Stimulated activated naive CD8-positive, alpha-beta T cell treated with anti-CD3 and anti-CD28 coated beads, Interleukin-15, Interleukin-2, amounts not matched to agents 100 U/mL and 50 U/mL, for 24 hours (primary cell): Measurements from ENCODE around the gene LY6G6D.

Source experiments
- ATAC-seq: fragments of 150-1000 bp; cut with Tn5 transposase; one replicate; pipeline ENCODE4 v1.10.0; 2021
- DNase-seq: peaks from one replicate; pipeline ENCODE4 v3.0.0; 2021

LY6G6D gene, protein sequence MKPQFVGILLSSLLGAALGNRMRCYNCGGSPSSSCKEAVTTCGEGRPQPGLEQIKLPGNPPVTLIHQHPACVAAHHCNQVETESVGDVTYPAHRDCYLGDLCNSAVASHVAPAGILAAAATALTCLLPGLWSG

DNA sequence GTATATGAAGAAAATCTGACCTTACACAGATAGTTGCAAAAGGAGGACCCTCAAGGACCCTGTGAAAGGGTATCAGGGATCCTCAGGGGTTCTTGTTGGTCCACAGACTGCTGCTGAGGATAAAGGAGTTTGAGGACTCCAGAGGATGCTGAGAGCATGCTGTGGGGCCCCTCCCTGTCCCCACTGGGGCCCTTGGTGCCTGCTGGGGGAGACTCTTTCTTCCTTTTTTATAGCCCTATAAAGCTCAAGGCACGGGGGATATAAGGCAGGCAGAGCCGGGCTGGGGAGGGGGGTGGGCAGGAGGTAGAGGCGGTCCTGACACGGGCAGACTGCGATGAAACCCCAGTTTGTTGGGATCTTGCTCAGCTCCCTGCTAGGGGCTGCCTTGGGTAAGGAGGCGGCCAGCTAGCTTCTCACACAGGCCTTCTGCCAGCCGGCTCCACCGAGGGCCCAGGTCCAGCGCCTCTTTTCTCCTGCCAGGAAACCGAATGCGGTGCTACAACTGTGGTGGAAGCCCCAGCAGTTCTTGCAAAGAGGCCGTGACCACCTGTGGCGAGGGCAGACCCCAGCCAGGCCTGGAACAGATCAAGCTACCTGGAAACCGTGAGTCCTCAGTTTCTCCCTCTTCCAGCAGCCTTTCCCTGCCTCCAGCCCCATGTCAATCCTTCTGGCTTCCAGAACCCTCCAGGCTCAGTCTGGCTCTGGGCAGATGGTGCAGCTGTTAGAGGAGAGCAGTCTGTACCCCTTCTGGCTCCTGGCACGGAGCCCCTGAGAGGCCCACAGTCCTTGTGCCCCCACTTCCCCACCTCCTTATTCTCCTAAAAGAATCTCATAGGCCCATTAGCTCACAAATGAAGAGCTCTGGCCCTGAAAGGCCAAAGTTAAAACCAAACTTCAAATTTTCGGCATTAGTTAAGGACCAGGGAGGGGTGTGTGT lies at the start of gene LY6G6D:
Gene LY6G6D, plus strand, starts transcription at position 327 of the 937 bp plus-strand sequence. Its CDS starts 8 bp downstream, at position 335.
- DNase-seq = no peak
- no peak for ATAC-seq

DNA sequence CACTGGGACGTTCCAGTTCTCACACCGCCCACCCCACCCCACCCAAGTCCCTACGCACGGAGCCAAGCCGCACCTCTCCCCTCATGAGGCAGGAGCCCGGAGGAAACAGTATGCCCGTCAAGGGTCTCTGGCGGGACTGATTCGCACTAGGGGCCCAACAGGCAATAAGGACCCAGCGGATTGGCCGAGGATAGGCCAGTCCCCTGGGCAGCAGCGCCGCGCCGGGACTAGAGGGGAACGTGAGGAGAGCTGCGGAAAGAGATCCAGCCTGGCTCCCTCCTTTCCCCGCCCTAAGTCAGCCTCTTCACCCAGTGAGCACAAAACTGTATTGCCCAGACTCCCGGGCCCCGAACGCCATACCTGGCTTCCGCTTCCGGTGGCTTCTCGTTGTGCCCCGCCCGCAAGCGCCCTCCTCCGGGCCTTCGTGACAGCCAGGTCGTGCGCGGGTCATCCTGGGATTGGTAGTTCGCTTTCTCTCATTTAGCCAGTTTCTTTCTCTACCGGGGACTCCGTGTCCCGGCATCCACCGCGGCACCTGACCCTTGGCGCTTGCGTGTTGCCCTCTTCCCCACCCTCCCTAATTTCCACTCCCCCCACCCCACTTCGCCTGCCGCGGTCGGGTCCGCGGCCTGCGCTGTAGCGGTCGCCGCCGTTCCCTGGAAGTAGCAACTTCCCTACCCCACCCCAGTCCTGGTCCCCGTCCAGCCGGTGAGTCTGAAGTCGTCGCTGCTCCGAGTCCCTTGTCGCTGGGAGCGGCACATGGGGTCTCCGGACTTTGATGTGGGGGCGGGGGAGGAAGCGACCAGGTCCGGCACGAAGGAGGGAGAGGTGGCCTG lies 49.4 kb upstream of the LY6G6D start, which contains the start of gene CSNK2B:
Gene CSNK2B, plus strand, starts transcription at position 580 of the 836 bp plus-strand sequence. CDS start 752 bp downstream, outside the sequence.
- peak; percentile 89 for ATAC-seq
- peak; percentile 98 for DNase-seq

DNA sequence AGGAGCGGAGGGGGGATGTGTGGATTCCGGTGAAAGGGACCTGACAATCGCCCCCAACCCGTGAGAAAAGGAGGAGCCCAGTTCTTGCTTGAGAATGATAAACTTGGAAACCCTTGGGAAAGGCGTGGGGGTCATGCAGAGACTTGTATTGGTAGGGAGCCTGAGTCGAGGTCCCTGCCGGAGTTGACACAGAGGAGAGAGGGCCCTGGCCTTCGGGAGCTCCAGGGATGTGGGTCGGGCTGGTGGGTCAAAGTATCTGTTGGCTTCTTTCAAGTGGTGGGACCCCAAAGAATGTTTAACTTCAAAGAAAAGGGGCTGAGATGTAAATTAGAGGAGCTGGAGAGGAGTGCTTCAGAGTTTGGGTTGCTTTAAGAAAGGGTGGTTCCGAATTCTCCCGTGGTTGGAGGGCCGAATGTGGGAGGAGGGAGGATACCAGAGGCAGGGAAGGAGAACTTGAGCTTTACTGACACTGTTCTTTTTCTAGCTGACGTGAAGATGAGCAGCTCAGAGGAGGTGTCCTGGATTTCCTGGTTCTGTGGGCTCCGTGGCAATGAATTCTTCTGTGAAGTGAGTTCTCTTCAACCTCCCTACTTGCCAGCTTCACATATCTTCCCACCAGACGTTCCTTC lies 48.7 kb upstream of the LY6G6D start:
- ATAC-seq (no peak), DNase-seq (no peak)

DNA sequence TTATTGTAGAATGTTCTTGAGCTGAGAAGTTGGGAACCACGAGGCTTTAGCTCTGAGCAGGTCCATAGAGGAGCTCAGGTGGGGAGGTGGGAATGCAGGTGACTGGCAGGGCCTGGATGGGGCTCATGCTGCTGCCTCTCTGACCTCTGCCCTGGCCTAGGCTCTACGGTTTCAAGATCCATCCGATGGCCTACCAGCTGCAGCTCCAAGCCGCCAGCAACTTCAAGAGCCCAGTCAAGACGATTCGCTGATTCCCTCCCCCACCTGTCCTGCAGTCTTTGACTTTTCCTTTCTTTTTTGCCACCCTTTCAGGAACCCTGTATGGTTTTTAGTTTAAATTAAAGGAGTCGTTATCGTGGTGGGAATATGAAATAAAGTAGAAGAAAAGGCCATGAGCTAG lies 45.5 kb upstream of the LY6G6D start, which contains the start of gene LY6G5B:
Gene LY6G5B, plus strand, starts transcription at position 301 of the 400 bp plus-strand sequence. CDS start 975 bp downstream, outside the sequence.
- DNase-seq = no peak
- no peak for ATAC-seq

DNA sequence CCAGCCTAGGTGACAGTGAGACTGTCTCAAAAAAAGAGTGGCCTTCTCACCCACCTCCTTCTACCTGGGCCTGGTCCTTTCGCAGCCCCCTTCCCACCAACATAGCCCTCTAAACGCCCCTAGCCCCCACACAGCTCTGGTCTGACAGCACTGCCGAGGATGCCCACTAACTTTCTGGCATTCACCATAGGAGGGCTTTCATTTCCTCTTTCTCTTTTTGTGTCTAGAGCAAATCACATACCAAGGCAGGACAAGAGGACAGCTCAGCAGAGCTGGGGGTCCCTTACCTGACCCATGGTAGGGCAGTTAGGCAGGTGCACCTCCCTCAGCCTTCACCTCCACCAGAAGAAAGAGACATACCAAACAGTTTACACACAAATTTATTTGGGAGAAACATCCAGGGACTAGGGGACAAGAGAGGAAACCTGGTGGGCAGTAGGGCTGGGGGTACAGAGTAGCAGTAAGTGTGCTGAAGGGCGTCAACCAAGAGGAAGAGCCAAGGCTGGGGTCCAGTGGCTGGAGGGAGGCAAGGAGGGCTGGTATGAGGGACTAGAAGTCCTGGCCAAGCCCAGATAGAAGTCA lies 38.7 kb upstream of the LY6G6D start:
- ATAC-seq (no peak), DNase-seq (no peak)

DNA sequence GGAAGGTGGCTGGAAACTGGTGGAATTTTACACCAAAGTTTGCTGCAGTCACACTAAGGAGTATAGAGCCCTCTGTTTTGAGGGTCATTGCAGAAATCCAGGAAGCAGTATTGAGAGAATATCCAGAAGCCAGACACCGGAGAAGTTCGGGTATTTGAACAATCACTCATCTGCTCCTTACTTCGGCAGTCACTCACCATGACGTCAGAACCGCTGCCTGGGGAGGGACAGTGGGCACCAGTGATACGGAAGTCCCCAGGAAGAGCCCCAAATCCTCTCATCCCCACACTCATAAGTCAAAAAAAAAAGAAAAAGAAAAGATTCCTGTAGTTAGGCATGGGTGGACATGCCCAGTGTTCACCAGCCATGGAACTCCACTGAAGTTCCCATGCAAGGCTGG lies 38.2 kb upstream of the LY6G6D start:
- DNase-seq (no peak), ATAC-seq (no peak)

DNA sequence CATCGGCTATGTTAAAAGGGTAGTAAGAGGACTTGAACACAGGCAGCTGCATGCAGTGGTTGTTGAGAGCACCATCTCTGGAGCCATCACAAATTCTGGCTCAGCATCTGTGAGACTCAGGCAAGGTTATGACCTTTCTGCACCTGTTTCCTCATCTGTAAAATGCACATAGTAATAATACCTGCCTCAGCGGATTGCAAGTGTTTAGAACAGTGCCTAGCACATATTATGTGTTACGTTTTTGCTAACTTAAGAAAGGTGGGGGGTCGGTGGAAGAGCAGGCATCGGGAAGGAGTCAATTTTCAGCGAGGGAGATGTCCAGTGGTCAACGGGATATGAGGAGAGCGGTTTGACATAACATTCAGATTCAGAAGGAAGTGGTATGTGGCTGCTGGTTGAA lies 37.2 kb upstream of the LY6G6D start:
- ATAC-seq (no peak), DNase-seq (no peak)

DNA sequence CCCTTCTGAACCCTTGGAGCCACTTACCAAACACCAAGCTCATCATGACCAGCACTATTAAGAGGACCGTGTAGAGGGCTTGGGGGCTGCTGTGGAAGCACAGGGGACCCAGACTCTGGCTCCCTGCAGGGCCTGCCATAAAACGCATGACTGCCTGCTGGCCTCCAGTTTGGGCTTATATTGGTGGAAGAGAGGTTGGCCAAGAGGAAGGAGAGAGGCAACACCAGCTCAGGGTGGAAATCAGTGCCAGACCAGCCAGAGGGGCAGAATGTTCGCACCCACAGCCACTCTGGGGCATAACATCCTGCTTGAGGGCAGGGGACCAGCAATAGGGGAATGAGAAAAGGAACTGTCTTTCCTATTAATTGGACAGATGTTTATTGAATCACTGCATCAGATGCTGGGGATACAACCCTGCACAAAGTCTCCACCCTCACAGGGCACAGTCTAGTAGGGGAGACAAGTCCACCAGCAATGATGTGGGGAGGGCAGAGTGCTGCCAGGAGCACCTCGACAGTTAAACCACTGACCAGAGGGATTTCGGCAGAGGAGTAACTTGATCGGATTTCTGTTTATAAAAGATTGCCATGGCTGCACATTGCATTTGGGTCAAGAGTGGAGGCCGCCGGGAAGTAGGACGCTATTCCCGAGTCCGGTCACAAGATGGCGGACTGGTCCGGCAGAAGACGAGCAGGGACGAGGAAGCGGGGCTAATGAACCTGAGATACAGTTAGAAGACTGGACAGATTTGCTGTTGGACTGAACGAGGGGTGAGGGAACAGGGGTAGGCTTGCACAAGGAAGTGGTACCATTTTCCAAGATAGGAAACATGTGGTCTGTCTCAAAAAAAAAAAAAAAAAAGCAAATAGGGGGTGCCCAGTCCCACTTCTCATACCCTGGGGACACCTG lies 34.7 kb upstream of the LY6G6D start, which contains the start of gene LY6G5C:
Gene LY6G5C, minus strand, starts transcription at position 842 of the 909 bp plus-strand sequence. Its CDS starts 694 bp downstream, at position 148.
- DNase-seq = peak; percentile 75

DNA sequence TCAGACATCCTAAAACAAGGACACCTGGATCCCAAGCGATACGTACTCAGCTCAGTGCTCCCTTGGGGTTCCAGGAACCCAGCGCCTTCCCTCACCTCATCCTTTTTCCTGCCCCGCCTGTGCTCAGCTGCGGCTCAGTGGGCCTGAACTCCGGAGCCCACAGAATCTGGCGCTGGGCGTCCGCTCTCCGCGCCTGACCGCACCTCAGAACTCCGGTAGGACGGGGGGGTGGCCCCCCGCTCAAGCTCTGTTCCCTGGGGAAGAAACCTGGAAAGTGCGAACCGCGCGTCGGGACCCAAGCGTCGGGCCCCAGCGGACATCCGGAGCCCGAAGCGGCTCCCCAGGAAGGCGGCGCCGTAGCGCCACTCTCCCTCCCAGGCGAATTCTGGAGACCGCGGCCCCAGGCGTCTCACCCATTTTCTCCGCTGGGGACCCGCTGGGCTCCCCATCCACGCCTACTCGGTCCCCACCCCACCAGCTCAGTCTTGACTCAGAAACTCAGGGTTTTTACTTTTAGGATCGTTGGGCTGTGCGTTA lies 33.9 kb upstream of the LY6G6D start:
- peak; percentile 66 for DNase-seq
- ATAC-seq = peak; percentile 59

More for the DNA sequence above, 34.7 kb upstream of the LY6G6D start, which contains the start of gene LY6G5C:
- ATAC-seq = peak; percentile 71

DNA sequence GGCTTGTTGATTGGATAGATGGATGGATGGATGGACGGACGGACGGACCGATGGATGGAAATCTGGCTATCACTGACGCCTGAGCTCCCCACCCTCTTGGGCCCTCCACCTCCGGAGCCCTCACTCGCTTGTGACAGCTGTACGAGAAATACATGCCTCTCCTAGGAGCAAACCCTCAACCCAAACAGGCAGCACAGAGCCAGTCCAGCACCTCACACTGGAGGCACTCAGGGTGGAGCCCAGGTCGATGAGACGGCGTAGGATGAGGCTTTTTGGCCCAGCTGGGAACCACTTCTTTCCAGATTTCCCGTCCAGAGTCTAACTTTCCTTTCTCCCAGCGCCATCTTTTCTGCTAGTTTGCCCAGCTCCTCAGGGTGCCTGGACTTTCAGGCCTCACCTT lies 31.6 kb upstream of the LY6G6D start:
- ATAC-seq = no peak
- DNase-seq = no peak

DNA sequence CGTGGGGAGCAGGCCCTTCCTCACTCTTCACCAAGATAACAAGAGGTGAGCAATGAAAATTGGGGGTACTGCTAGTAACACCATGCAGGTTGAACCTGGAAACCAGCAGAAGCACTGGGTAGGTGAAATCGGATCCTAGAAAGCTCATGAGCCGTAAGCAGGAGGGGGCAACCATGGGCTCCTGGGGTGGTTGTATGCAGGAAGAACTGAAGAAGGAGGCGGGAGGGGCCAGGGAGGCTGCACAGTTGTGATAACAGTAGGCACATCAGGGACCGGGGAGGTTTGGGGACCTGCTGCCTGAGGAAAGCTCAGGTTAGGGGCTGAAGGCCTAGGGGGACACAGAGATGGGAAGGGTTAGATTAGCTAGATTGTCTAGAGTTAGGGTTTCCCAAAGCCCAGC lies 28.7 kb upstream of the LY6G6D start:
- DNase-seq = no peak
- ATAC-seq = no peak

DNA sequence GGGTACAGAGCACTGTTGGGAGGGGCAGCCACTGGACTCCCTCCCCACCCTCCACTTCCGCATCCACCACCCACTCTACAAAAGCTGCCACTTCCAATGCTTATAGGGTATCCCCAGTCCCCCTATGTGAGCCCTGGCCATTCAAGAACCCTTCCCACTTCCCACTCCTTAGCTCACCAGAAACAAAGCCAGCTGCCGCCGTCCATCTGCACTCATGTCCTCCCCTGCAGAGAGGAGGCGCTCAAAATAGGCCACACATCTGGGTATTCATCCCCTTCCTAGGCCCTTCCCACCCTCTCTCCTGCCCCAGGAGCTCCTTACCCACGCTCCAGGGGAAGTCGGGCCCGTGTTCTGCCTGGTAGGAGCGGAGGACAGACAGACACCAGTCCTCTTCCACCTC lies 27.8 kb upstream of the LY6G6D start:
- ATAC-seq (no peak), DNase-seq (no peak)

DNA sequence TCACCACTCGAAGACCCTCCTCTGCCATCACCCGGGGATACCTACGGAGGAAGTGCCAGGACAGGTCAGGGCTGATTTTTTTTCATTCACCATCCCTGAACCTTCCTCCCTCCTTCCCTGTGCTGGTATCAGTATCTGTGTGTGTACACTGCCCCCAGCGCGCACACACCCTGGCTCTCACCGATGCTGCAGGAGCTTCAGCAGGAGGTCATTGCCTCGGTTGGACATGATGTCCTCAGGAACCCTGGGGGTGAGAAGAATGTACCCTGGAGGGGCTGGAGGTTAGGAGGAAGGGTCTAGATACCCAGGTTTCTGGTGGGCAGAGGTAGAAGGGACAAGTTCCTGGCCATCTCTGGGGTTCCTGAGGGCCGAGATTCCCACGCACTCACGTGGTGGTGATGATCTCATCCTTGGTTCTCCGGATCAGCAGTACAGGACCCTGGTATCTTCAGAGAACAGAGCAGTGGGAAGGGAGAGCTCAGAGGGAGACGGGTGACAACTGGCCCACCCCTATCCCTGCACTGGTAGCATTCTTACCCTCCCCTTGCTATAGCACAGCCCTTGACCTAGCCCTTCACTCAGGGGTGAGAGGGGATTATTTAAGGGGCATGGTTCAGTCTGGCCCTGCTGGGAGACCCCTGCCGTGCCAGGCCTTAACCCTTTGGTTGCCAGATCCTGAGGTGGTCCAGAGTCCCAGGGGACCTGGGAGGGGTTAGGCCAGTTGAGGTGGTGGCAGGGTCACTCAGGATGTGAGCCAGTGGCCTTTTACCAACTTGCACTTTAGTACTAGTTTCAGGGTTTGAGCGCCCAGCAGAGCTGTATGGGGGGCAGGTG lies 27.1 kb upstream of the LY6G6D start:
- DNase-seq = no peak
- no peak for ATAC-seq

DNA sequence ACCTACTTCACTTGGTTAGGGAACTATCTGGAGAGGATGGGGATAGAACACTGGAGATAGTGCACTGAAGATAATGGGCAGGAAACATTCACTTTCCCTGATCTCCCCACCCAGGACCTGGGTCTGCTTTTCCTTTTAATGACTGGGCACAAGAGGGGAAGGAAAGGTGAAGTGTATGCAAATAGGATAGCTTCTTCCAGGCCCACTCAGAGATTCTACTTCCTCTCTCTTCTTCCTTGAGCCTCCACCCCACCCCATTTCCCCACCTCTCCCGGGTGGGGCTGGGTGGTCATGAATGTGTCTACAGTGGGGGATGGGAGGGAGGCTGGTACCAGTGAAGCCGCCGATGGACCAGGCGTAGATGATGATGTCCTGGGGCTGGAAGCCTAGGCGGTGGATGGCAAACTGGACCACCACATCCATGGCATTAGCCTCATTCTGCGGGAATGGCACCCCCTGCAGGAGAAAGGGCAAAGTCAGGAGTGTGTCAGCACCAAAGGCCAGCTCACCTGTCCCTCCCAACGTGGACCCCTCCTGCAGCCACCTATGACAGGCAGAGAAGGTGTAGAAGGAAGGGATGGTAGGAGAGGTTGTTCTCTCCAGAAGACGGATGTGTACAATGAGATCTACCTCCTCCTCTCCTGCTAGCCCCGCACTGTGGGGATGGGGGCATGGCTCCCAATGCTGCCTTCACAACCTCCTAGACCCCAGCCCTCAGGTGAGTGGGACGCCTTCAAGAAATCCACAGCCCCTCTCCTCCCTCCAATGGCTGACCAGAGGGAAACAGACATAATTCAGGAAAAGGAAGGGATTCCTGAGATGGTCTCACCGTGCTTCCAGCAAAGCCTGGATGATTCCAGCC lies 25.7 kb upstream of the LY6G6D start:
- ATAC-seq = no peak
- peak; percentile 30 for DNase-seq

DNA sequence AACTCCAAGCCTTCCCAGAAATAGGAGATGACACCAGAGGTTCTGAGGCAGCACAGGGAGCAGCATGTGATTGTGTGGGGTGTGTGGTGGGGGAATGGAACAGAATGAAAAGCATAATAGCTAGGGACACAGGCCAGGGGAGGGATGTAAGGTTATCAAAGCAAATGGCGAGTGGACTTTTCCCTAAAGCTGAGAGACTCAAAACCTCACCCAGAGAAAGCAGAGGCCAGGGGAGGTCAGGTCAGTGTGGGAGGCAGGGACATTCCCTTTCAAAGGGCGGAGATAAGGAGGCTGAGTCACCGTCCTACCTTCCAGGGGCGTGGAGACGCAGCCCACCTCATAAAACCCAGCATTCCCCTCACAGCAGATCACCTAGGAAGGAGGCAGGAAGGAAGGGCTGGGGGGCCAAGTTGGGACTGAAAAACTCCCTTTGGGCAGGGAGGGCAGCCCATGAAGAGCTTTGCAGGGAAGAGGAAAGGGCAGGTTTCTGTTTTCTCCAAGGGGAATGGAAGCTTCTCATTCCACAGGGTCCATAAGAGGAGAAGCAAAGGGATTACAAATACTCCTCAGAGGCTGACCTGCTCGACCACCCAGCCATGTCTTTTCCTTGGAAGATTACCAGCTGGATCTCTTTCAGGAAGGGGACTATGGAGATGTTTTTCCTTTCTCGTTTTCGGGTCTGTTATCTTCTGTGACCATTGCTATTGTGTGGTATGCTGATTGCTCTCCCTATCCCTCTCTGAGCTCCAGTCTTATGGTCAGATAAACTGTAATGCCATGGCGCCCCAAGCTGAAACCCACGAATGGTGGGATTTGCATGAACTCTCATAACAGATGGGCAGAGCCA lies 24.7 kb upstream of the LY6G6D start:
- DNase-seq (no peak), ATAC-seq (peak; percentile 65)

DNA sequence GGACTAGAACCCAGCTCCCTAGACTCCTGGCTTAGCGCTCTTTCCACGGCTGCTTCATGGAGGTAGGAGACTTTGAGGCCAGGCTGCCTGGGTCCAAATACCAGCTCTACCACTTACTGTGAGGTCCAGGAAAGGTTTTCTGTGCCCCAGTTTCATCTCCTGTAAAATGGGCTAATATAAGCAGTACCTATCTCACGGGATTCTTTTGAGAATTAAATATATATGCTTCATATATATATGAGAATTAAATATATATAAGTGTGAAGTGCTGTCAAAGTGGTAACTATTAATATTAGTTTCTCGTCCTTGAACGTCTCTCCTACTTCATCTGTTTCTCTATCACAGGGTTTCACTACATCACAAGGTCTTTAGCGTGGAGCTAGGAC lies 24.1 kb upstream of the LY6G6D start:
- ATAC-seq (no peak), DNase-seq (no peak)

DNA sequence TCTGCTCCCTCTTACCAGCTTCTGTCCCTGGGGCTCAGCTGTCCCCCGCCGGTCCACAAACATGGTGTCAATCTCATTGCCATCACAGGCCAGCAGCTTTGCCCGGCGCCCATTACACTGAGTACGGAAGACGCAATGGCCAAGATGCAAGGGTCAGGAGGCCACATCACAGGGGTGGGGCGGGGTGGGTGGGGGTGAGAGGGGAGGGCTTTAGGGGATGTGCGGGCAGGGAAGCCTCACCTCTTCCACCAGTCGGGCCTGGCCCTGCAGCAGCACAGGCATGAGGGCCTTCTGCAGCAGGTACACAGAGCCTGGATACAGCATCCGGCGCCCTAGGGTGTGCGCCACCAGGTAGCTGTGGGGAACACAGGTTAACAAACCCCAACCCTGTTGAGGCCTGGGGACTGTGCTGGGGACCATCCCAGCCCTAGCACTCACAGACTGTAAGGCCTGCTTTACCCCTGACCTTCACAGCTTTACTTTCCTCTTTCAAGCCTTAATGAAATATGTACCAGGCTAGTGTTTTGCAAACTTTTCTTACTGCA lies 23.5 kb upstream of the LY6G6D start:
- no peak for ATAC-seq
- DNase-seq = no peak
